Ishikawa (cell line): ENCODE data around the gene RFTN1.

ENCODE experiments used
- CEBPB ChIP-seq: IDR thresholded peaks from 2 replicates; pipeline ENCODE4 v1.6.1; 2012
- CREB1 ChIP-seq: IDR thresholded peaks from 2 replicates; pipeline ENCODE4 v1.6.1; 2012; ENCODE audit warnings: low read depth
- EGR1 ChIP-seq: IDR thresholded peaks from 2 replicates; pipeline ENCODE4 v1.6.1; 2012
- EP300 ChIP-seq: IDR thresholded peaks from 2 replicates; pipeline ENCODE4 v1.6.1; 2012; ENCODE audit warnings: borderline replicate concordance
- FOXM1 ChIP-seq: IDR thresholded peaks from 2 replicates; pipeline ENCODE4 v1.6.1; 2012; ENCODE audit warnings: low read depth, borderline replicate concordance
- MAX ChIP-seq: IDR thresholded peaks from 2 replicates; pipeline ENCODE4 v1.6.1; 2012
- NFIC ChIP-seq: IDR thresholded peaks from 2 replicates; pipeline ENCODE4 v1.6.1; 2012
- RAD21 ChIP-seq: IDR thresholded peaks from 2 replicates; pipeline ENCODE4 v1.6.1; 2012; ENCODE audit warnings: low read depth
- REST ChIP-seq: IDR thresholded peaks from 2 replicates; pipeline ENCODE4 v1.6.1; 2012; ENCODE audit warnings: low read depth, mild to moderate bottlenecking
- TAF1 ChIP-seq: IDR thresholded peaks from 2 replicates; pipeline ENCODE4 v1.6.1; 2012; ENCODE audit warnings: low read depth, mild to moderate bottlenecking
- TCF12 ChIP-seq: IDR thresholded peaks from 2 replicates; pipeline ENCODE4 v1.6.1; 2012; ENCODE audit warnings: low read depth
- TEAD4 ChIP-seq: IDR thresholded peaks from 2 replicates; pipeline ENCODE4 v1.6.1; 2012
- USF1 ChIP-seq: IDR thresholded peaks from 2 replicates; pipeline ENCODE4 v1.6.1; 2012
- YY1 ChIP-seq: IDR thresholded peaks from 2 replicates; pipeline ENCODE4 v1.6.1; 2012; ENCODE audit warnings: low read depth
- ZBTB7A ChIP-seq: IDR thresholded peaks from 2 replicates; pipeline ENCODE4 v1.6.1; 2012; ENCODE audit warnings: low read depth

RFTN1 gene

GRCh38 chr3:16383864-16384263, 129.6 kb downstream of the RFTN1 start:
- TF ChIP-seq TEAD4 (no peak), CREB1 (no peak), EGR1 (no peak), TCF12 (no peak), REST (no peak), MAX (no peak), ZBTB7A (no peak), CEBPB (no peak), USF1 (no peak), RAD21 (no peak), YY1 (no peak), NFIC (no peak), FOXM1 (no peak)

- TF ChIP-seq RAD21 (no peak), ZBTB7A (no peak), EP300 (no peak), FOXM1 (no peak), TAF1 (no peak), NFIC (no peak), CREB1 (no peak), TCF12 (no peak), TEAD4 (no peak), CEBPB (no peak), USF1 (no peak), EGR1 (no peak), MAX (no peak), YY1 (no peak), REST (no peak)
These were observed 130.7 kb downstream of the RFTN1 start for GRCh38 chr3:16382845-16383244.

GRCh38 chr3:16381426-16381825, 132.1 kb downstream of the RFTN1 start:
- no peak for TF ChIP-seq MAX
- no peak for TF ChIP-seq TAF1

GRCh38 chr3:16380421-16380820, 133.1 kb downstream of the RFTN1 start:
- TF ChIP-seq CREB1 (no peak), TCF12 (no peak), NFIC (no peak), REST (no peak)

- TF ChIP-seq EP300 = no peak
- TF ChIP-seq TEAD4 = no peak
- no peak for TF ChIP-seq RAD21
- no peak for TF ChIP-seq MAX
- no peak for TF ChIP-seq TAF1
- TF ChIP-seq TCF12 = no peak
- no peak for TF ChIP-seq USF1
- TF ChIP-seq NFIC = no peak
- no peak for TF ChIP-seq EGR1
- no peak for TF ChIP-seq REST
- no peak for TF ChIP-seq FOXM1
- TF ChIP-seq CREB1 = no peak
- TF ChIP-seq YY1 = no peak
These were observed 133.7 kb downstream of the RFTN1 start for GRCh38 chr3:16379838-16380237.
